GM18502 (cell line): ENCODE results near the gene OCA2.

ENCODE experiments used
- ATAC-seq: cut with Tn5 transposase; IDR thresholded peaks from one replicate; pipeline ENCODE4 v1.9.1; 2021; ENCODE audit warnings: mild to moderate bottlenecking; ENCODE audit not compliant: unreplicated experiment, poor library complexity

Gene OCA2

DNA sequence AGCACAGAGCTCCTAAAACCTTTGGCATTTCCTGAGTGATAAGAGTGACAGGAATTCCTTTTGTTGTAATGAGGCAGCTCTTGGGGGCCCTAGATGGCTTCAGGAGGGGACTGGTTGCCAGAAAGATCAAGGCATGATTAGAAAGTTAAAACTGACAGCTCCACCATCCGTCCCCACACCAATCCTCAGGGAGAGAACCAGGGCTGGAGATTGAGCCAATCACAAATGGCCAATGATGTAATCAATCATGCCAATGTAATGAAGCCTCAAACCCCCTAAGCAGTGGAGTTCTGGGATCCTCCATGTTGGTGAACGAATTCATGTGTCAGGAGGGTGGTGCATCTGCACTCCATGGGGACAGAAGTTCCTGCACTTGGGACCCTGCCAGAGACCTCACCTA lies 265.1 kb downstream of the OCA2 start:
- no peak for ATAC-seq

- ATAC-seq: no peak
These were observed 265.9 kb downstream of the OCA2 start for GRCh38 chr15:27833178-27833577.

DNA sequence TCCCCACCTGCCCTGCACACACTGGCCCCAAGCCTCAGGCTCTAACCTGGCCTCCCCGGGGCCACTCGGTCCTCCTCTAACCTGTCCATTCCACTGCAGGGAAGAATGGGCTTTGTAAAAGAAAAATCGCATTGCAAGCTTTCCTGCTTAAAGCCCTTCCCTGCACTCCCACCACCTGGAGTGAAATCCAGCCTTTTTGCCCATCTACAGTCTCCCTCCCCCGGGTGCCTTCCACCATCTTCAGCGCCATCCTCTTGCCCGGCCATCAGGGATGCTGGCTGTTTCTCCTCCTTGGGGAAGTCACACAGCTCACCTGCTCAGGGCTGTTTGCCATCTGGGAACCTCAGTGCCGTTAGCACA lies 266.9 kb downstream of the OCA2 start:
- no peak for ATAC-seq

DNA sequence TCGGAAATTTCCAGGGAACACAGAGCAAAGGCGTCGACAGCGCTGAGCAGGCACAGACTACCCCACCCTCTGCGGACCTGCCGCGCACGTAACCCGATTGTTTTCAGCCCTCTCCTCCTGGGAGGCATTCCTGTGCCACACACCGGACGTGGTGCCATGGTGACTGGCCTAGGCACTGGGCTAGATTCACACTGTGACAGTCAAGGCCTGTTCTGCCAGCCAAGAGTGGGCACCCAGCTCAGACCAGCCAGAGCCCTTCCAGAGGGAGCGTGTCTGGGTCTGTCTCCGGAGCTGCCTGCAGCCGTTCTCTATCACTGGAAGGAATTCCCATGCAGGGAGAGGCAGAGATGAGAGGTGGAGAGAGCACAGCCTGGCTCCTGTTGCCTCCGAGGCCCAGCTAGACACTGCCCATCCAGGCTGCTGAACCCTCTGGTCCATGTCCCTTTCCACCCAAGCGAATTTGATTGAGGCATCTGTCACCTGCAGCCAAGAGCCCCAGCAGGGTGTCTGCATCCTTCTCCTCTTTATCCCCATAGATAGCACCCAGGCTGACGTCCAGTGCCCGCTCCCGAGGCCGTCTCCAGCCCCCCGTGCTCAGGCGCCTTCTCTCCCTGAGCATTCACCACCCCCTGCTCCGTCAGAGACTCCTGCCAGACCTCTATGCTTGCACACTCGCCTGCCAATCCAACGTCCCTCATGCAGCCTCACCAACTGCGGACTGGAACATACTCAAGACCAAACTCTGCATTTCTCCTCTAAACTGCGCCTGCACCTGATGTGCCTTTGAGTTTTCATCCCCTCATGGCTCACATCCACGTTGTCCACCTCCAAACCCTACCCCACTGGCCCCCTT lies 267.5 kb downstream of the OCA2 start:
- ATAC-seq: no peak

DNA sequence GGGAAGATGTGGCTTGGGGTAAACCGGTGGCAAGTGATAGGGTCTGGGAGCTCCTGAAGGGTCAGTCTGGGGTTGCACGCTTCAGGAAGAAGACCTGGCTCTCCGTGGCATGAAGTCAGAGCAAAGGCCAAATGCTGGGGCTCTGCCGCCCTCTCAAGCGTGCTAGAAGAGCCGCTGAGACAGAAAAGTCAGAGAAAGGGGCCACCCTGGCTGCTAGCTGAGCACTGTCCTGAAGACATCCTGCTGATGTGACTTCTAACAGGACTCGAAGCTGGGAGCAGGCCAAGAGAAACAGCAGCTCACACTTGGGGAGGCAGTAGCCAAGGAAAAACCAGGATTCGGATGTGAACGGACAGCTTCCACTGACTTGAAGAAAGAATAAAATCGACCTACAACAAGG lies 270.4 kb downstream of the OCA2 start:
- no peak for ATAC-seq

GRCh38 chr15:27826902-27827714 lies 272.0 kb downstream of the OCA2 start:
- ATAC-seq: no peak

- no peak for ATAC-seq
These were observed 272.7 kb downstream of the OCA2 start for GRCh38 chr15:27826411-27826810.

DNA sequence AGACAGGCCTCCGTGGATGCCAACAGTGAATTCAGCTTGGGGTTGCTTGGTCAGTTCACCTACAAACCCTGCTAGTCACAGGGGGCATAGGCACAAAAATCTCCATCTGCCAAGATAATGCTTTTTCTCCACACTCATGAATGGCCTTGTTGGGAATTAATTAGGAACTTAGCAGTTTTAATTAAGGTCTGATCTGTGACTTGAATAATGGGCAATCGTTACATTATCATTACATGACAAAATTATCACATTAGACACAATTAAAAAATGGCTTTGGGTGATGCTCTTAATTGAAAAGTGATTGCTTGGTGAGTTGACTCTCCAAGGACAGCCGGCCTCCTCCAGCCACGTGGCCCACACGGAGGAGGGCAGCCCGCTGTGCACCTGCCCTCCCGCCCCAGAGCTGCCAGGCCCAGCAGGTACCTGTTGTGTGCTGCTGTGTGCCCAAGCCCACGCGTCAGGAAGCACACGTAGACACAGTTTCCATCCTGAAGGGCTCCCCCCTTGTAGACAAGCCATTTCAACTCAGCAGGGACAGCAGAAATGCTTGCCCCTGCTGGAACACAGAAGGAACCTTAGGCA lies 274.2 kb downstream of the OCA2 start:
- ATAC-seq: no peak

- no peak for ATAC-seq
These were observed 277.8 kb downstream of the OCA2 start for GRCh38 chr15:27821273-27821672.

GRCh38 chr15:27820722-27821121 lies 278.4 kb downstream of the OCA2 start:
- ATAC-seq: no peak

GRCh38 chr15:27820232-27820631 lies 278.9 kb downstream of the OCA2 start:
- no peak for ATAC-seq

DNA sequence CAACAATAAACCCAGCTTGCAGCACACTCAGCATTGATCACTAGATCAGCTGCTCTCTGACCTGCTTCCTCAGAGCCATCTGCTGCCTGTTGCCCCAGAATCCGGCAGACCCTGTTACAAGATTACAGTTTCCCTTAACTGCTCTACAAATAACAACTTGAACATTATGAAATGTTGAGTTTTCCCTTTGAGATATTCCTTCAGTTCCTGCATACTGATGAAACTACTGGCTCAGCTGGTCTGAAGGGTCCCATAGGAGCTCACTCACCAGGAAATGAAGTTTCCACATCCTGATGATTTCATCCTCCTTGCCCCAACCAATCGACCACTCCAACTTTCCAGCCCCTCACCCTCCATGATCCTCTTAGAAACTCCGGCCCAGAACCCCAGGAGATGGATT lies 281.9 kb downstream of the OCA2 start:
- no peak for ATAC-seq

DNA sequence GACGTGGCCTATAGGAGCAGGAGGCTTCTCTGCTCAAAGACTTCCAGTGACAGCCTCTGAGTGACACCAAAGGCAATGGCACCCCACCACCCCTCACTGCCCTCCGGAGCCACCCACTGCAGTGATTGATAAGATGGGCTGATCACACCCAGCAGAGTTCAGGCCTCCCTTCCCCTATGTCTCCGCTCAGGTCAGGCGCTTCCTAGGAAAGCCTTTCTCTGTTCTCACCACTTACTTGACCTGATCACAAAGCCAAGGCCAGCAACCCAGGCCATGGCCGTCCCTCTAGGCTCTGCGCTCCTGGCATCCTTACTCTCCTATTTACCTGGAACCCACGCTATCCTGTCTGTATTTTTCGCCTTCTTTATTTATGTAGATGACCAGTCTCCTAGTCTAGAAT lies 282.3 kb downstream of the OCA2 start:
- no peak for ATAC-seq

GRCh38 chr15:27815035-27815434 lies 284.1 kb downstream of the OCA2 start:
- no peak for ATAC-seq

DNA sequence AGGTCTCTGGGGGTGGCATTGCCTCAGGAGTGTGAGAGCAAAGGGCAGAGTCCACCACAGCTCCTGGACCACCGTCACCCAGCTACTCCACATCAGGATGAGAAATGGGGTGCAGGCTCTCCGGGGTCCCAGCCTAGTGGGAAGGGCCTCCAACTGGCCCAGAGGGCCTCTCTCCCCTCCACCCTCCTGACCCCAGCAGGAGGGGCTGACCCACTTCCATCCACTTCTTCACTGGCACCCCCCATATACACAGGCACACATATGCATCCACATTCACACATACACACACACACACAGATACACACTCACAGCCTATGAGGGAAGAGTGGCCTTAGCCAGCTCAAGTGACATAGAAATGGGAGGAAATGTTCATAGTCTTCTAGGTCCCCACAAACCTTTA lies 286.0 kb downstream of the OCA2 start:
- no peak for ATAC-seq

GRCh38 chr15:27808182-27808581 lies 290.9 kb downstream of the OCA2 start:
- ATAC-seq: no peak

DNA sequence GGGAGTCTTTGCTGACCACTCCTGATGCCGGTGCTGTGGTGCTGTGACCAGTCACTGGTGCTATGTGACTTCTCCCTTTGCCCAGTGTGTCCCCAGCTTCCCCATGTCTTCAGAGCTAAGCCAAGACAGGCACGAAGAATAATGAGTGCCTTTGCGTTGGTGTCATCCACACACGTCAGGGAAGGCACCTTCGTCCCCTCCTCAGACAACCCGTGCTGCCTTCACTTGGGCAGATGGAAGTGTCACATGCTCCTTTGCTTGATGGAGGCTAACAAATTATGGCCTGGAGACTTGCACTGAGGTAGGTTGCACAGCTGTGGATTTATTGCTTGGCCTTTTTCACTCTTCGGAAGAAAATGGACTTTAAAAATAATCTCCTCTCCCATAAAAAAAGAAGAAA lies 291.8 kb downstream of the OCA2 start:
- ATAC-seq: no peak

DNA sequence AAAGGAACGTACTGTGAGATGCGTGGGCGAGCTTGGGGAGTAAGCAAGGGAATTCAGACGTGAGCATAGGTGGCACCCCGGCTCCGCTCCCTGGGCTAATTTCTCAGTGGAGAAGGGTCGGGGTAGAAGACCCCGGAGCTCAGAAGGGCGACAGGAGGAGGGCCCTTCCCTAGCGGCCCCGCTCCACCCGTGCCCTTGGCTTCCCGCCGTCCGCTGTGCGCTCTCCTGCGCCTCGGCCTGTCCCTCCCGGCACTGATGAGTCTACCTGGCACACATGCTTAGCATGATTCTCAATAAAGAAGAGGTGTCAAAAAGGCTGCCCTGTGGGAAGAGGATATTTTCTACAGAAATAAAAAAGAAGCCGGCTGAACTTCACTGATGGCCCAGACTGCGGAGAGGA lies 292.7 kb downstream of the OCA2 start:
- ATAC-seq: no peak

GRCh38 chr15:27805261-27806220 lies 293.6 kb downstream of the OCA2 start:
- ATAC-seq: no peak

GRCh38 chr15:27804569-27805260 lies 294.4 kb downstream of the OCA2 start:
- no peak for ATAC-seq
